WI38 (cell line): ENCODE measurements around the gene NAT16.

Source experiments
- H3K4me3 ChIP-seq: 2 replicates; pipeline ENCODE4 v1.5.1; 2011; ENCODE audit warnings: low read depth, mild to moderate bottlenecking, control low read depth, low read length
- CTCF ChIP-seq: IDR thresholded peaks from 2 replicates; pipeline ENCODE4 v1.5.1; 2012; ENCODE audit warnings: low read depth, mild to moderate bottlenecking, control low read depth, low read length

The NAT16 gene

GRCh38 chr7:101154693-101155102, 25.4 kb downstream of the NAT16 start:
- TF ChIP-seq CTCF = no peak

GRCh38 chr7:101153969-101154692, 26.0 kb downstream of the NAT16 start, which contains the start of gene AP1S1:
TSS of gene AP1S1 (plus strand) at chr7:101154476. CDS start at chr7:101154515, 39 bp downstream.
- TF ChIP-seq CTCF = no peak
- peak within 1 kb of the TSS; percentile 88 for H3K4me3 ChIP-seq

More at GRCh38 chr7:101154693-101155102, 25.4 kb downstream of the NAT16 start:
- peak overlapping the region; percentile 88 for H3K4me3 ChIP-seq

GRCh38 chr7:101151908-101152651, 28.0 kb downstream of the NAT16 start:
- H3K4me3 ChIP-seq = no peak overlapping the region
- TF ChIP-seq CTCF = no peak

DNA sequence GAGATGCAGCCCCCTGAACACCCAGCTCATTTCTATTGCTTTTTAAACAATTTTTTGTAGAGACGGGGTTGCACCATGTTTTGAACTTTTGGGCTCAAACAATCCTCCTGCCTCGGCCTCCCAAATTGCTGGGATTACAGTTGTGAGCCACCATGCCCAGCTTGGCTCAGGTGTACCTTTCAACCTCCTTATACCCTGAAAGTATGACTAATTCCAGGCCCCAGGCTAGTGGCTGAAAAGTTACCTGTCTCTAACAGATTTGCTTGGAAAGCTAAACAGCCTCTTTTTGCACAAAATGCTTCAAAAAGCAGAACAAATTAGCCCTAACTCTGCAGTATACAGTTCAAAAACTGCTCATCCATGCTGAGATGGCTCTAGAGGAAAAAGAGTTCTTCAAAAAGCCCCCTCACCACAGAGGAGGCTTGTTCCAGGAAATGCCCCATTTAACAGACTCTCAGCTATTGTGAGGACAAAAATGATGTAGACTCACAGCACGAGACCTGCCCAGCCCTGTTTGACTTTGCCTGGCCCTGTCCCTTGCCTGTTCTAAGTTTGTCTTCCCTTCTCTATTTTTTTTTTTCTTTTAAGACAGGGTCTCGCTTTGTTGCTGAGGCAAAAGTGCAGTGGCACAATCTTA, 39.2 kb downstream of the NAT16 start:
- no peak for TF ChIP-seq CTCF
- H3K4me3 ChIP-seq = no peak overlapping the region

DNA sequence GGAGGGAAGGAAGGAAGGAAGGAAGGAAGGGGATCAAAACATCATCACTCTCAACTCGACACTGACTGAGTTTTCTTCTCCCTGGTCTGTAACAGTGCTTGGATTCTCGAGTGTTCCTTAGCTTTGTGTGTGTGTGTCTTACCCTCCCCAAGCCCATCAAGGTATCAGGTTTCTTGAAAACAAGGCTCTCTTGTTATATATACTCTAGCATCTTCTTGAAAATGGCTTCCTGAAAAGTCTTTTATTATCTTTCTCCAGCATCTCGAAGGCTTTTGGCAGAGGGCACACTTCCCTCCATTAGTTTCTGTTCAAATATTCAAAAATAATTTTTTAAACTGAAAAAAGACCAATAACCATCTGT, 39.8 kb downstream of the NAT16 start:
- no peak overlapping the region for H3K4me3 ChIP-seq
- TF ChIP-seq CTCF = no peak

GRCh38 chr7:101138213-101138870, 41.8 kb downstream of the NAT16 start:
- no peak overlapping the region for H3K4me3 ChIP-seq
- peak; percentile 74 for TF ChIP-seq CTCF
